HG03066 (cell line): Measurements from ENCODE around the gene GTPBP4.

Experiments
- ATAC-seq: cut with Tn5 transposase; IDR thresholded peaks from one replicate; pipeline ENCODE4 v1.9.1; 2021; ENCODE audit warnings: low read depth; ENCODE audit not compliant: unreplicated experiment

Gene GTPBP4

DNA sequence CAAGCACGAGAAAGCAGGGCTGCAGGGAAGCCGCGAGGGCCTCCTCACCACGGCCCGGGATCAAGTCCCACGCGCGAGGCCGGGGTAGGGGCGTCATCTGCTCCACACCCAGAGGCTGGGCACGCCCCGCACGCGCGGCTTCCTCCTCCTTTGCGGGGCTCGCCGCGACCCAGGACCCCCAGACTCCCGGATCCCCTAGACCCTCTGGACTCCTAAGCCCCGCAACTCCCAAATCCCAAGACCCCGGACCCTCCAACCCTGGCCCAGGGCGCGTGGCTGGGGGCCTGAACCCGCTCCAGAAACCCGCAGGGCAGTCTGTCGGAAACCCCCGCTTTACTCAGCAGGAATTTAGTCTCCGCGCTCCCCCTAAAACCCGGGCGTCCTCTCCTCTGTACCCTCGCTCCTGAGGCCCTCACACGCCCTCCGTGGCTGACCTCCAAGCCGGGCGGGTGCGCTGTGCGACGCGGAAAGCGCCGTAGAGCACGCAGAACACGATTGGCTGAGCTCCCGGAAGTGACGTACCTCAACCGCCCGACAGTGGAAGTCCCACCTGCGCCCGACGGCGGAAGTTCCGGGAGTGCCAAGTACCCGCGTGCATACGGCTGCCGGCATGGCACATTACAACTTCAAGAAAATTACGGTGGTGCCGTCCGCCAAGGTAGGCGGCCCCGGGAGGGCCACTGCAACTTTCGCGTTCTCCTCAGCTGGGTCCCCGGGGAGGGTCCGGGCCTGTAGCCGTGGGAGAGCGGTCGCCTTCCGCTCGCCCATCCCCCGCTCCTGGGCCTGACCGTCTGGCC, at the start of gene GTPBP4:
TSS of gene GTPBP4 (plus strand) at position 565 of the 797 bp plus-strand sequence. CDS start at position 611, 46 bp downstream.
- ATAC-seq: peak; percentile 98

- ATAC-seq: no peak
Observed at GRCh38 chr10:938941-939678, 49.1 kb upstream of the GTPBP4 start.

DNA sequence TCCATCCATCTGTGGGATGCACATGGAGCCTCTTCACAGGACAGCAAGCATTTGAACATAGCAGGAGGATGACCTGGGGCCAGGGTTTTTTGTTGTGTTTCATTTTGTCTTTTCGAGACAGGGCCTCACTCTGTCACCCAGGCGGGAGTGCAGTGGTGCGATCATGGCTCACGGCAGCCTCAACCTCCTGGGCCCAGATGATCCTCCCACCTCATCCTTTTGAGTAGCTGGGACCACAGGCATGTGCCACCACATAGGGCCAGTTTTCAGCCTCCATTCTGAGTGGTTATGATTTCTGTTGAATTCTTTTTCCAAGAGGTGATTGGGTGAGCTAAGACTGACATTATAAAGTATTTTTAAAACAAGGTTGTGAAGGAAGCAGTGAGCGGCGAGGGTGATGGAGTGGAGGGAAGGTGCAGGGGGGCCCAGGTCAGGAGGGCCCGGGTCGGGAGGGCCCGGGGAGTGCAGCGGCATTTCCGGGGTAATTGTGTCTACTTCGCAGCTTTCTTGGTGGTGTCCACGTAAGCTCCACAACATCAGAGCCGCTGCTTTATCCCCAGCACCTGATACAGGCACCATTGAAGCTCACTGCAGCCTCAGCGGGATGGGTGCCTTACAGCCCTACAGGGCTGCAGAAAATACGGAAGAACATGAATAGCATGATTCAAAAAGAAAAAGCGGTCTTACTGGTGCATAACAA, 44.8 kb upstream of the GTPBP4 start:
- peak; percentile 43 for ATAC-seq

DNA sequence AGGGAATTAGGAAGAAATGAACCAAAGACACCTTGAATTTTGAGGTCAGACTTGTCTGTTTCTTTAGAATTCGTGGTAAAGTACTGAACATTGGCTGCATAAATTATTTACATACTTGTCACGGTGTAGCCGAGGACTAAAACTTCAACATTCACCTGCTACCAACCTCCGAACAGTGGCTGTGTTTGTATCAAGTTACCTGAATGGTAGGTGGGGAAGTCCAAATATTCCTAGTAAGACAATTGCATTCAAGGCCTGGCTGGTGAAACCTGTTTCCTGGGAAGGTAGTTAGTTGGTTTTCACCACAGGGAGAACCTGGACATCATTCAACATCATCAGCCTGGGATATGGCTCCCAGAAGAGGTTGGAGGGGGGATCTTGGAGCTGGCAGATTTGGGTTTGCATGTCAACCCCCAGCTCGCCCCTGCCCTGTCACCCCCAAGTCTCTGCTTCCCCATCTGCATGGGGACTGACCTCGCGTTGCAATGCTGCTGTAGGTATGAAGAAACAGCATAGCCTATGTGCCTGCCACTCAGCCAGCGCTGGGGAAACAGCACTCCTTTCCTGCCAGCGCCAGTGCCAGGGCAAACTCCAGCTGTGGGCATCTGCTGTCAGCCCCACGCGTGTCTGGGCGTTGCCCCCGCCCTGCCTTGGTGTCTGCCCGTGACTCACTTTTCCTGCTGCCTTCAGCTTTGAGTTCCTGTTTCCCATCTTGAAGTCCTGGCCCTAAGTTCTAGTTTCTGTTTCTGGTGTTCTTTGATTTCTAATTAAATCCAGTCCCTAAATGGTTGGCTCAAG, 44.0 kb upstream of the GTPBP4 start:
- peak; percentile 43 for ATAC-seq

- no peak for ATAC-seq
Observed at GRCh38 chr10:945778-946177, 42.5 kb upstream of the GTPBP4 start.

GRCh38 chr10:947051-947450, 41.2 kb upstream of the GTPBP4 start:
- ATAC-seq: no peak

DNA sequence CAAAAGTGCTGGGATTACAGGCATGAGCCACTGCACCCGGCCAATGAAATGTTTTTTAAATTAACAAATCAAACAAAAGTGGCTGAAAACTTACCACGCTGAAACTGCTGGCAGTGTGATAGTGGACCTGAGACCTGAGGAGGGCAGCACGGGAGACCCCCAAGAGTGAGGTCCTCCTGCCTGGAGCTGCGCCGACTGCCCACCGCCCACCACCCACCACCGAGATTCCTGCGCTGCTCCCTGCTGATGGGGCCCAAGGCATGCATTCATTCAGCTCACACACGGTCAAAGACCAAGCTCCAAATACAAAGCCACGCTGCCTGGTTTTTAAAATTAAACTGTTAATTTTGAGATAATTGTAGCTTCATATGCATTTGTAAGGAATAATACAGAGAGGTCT, 40.4 kb upstream of the GTPBP4 start:
- no peak for ATAC-seq

DNA sequence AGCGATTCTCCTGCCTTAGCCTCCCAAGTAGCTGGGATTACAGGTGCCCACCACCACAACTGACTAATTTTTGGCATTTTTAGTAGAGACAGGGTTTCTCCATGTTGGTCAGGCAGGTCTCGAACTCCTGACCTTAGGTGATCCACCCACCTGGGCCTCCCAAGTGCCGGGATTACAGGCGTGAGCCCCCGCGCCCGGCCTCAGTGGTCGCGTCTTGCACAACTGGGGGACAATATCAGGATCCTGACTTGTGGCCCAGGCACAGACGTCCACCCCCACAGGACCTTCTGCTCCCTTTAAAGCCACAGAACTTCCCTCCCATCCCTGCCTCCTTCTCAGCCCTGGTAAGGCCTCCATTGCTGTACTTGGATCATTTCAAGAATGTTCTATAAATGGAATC, 39.9 kb upstream of the GTPBP4 start:
- ATAC-seq: no peak

GRCh38 chr10:949446-949845, 38.8 kb upstream of the GTPBP4 start:
- no peak for ATAC-seq

DNA sequence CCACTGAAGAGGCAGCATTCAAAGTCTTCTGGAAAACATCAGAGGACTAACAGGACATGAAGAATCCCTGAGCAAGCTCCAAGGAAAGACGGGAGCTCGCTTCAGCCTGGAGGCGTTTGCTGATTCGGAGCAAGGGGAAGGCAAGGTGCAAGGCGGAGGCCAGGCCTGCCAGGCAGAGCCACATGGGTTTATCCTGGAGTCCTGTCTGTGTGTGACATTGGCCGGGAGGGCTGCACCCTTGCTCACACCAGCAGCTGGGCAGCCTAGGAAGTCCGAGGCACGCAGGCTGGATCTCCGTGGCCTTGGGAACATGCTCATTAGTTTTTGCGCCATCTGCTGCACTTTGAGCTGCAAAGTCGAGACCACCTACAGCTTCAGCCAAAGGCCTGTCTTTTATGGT, 34.4 kb upstream of the GTPBP4 start:
- ATAC-seq: no peak

DNA sequence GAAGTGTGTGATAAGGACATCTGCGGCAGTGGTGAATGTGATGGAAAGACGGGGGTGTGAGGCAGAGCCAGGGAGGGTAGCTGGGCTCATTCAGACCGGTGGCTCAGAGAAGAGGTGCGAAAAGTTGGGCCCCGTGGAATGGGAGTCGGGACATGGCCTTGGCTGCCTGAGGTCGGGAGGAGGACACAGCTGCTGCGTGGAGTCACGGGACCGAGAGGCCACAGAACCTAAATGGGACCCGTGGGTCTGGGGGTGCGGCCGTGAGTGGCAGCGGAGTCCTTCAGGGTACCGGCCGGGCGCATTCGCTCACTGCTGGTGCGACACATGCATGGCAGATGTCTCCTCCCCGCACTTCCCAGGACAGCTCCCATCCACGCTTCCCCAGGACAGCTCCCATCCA, 33.8 kb upstream of the GTPBP4 start:
- ATAC-seq: no peak

GRCh38 chr10:955127-955819, 33.0 kb upstream of the GTPBP4 start:
- no peak for ATAC-seq

- no peak for ATAC-seq
Observed at GRCh38 chr10:955820-956217, 32.4 kb upstream of the GTPBP4 start.

- no peak for ATAC-seq
Observed at GRCh38 chr10:958106-958505, 30.1 kb upstream of the GTPBP4 start.

GRCh38 chr10:958856-959255, 29.4 kb upstream of the GTPBP4 start:
- no peak for ATAC-seq

DNA sequence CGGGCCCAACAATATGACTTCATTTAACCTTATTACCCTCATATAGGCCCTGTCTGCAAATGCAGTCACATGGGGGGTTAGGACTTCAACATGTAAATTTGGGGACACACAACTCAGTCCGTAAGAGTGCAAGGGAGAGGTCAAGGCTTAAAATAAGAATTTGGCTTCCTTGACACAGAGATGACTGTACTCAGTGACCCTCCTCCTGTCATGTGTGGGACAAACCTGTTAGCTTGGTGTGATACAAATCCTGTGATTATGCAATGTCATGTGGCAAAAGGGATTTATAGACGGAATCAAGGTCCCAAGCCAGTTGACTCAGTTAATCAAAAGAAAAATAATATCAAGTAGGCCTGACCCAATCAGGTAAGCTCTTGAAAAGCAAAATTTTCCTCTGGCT, 25.9 kb upstream of the GTPBP4 start:
- no peak for ATAC-seq

DNA sequence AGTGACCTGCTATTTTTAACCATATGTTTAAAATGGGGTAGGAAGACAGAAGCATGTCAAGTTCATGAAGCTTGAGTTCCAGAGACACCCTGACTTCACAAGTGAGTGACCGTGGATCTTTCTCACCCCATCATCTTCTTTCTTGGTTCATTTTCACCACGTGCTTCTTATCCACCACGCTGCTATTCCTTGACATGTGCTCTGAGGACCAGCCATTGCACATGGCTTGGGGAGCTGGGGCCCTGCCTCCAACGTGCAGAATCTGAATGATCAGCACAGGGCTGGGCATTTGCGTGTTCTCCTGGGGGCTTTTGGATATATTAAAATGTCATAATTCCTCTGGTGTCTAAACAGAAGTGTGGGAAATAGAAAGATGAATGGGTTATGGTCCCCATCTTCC, 25.0 kb upstream of the GTPBP4 start:
- ATAC-seq: no peak

DNA sequence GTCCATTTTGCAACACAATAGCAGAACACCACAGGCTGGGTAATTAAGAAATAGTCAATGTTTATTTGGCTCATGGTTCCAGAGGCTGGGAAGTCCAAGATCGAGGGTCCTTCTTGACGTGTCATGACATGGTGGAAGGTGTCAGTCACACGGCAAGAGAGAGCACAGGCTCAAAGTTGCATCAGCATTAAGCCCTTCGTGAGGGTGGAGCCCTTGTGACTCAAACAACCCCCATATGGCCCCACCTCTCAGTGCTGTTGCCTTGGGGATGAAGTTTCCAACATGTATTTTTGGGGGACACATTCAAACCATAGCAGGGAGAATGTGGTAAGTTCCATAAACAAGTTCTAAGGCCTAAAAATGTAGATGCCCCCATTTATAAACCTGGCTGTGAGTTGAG, 24.6 kb upstream of the GTPBP4 start:
- ATAC-seq: no peak

DNA sequence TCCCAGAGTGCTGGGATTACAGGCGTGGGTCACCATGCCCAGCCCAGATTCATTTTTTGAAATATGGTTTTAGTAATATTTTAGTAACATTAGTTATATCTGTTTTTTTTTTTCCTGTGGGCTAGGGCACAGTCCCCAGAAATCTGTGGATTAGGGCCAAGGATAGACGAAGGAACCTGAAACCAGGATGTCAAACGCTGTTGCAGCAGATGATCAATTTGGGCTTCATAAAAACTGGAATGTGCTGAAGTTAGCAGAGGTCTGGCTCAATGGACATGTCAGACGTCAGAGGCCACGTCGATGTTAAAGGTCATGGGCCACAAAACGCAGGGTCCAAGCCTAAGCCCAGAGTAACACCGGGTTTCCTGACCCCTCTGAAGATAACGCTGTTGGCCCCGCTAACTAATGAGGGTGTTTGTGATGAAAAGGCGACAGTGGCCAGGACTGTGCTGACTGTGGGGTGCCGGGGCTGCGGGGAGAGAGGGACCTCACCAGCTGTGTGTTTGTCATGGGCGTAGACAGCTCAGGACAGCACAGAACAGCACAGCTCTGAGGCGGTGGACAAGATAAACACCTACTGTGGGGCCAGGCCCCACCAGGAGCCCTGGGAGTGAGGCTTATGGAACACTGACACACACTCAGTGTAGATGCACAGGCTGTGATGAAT, 23.8 kb upstream of the GTPBP4 start:
- ATAC-seq: no peak
